Dedifferentiated amniotic fluid mesenchymal stem cell (primary cell): ENCODE data around the gene ZNF488.

Experiments
- DNase-seq: peaks from one replicate; pipeline ENCODE4 v3.0.0-alpha.2; 2016; ENCODE audit errors: extremely low spot score

The ZNF488 gene

DNA sequence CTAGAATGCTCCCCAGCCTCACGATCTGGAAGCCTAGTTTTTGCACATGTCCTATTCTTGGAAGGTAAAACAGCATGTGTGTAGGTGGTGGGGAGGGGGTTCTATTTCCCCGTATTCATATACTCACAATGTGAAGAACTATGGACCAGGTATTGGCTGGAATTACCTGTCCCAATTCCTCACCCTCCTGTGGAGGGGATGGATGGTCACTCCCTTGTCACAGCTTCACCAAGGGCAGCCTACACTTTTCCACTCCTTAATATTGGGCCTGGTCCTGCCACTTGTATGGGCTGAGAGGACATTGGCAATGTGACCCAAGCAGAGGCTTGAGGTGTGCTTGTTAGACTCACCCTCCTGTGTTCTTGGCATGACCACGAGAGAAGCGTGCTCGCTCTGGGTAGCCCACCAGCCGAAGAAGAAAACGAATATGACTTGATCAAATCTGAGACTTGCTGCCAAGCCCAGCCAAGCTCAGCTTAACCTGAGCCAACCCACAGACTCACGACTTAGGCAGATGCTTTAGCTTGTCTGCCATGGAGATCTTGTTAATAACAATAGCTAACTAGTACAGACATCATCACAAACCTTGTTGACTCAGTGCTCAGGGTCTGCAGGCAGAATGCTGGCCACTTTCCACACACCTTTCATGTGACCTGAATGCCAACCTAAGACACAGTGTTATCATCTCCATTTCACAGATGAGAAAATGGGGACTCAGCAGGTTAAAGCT, 17.2 kb downstream of the ZNF488 start:
- DNase-seq = no peak

DNA sequence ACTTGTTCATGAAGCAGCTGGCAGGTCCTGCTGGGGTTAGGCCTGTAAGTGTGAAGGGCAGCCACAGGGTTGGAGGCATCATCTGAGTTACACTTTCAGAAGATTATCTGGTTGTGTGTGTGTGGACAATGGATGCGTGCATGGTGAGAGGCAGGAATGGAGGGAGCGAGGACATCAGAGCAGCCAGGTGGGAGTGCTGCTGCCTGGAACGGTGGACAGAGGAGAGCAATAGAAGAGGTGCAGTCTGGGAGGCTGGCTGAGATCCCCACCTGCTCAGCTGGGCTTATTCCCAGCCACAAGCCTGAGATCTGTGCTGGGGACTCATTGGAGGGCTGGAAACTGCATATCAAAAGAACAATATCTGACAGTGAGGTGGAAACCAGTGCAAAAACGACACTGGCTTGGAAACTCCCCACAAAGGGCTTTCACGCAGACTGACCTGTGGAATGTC, 17.9 kb downstream of the ZNF488 start:
- DNase-seq = no peak

DNA sequence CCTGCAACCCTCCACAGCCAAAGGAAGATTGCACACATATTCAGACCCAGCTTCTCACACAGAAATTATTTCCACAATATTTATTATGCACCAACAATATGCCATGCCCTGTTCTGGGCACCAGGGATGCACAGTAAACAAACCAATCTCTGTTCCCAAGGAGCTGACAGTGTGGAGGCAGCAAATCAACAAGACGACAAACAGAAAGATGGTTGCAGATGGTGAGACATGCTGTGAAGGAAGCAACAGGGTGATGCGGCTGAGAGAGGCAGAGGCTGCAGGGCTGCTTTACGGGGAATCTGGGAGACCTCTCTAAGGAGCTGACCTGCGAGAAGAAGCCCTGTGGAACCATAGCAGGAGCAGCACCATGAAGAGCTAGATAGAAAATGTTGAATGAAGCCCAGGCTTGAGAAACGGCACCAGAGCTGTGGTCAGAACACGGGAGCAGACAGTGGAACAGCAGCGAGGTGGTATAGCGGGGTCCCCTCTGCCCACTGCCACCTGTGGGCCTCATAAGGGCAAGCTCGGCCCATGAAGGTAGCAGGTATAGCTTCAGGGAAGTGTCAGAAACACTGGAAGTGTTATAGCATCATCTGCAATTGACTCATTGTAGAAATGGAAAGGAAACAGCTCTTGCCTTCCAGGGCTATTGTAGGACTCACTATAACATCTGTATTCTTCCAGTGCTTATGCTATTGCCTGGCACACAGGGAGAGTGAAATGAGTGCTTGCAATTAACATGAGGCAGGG, 18.5 kb downstream of the ZNF488 start:
- no peak for DNase-seq

DNA sequence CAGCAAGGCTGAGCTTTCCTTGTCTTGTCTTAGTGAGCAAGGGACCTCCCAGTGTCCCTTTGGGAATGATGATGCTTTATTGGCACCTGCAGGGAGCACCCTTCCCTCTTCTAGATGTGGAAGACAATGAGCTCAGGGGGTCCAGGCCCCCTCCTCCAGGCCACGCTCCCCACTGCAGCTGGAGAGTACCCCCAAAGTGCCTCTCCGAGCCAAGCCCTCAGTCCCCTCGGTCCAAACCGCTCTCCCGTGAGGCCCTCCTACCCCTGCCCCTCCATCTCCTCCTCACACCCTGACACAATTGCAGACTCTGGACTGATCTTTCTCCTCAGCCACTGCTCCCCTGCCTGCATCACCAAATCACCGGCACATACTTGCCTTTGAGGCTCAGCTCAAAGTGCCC, 19.2 kb downstream of the ZNF488 start:
- no peak for DNase-seq

- DNase-seq = no peak
Observed at GRCh38 chr10:47364366-47364765, 19.7 kb downstream of the ZNF488 start.

- DNase-seq = no peak
Observed at GRCh38 chr10:47363781-47364180, 20.3 kb downstream of the ZNF488 start.

DNA sequence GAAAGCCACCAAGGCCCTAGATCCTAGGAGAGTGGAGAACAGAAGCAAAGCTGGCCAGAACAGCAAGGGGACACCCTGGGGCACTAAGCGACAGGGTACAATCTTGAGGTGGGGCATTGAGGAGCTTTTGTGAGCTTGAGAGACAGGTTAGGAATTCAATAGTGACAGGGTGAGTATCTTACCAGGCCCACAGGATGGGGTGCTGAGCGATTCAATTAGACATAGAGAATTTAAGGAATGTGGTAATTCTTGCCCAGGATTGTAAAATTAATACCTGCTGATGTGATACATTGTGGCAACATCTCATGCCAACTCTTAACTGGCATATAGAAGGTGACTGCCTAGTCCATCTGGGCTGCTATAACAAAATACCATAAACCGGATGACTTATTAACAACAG, 21.9 kb downstream of the ZNF488 start:
- no peak for DNase-seq

- DNase-seq = no peak
Observed at GRCh38 chr10:47361293-47361692, 22.8 kb downstream of the ZNF488 start.

DNA sequence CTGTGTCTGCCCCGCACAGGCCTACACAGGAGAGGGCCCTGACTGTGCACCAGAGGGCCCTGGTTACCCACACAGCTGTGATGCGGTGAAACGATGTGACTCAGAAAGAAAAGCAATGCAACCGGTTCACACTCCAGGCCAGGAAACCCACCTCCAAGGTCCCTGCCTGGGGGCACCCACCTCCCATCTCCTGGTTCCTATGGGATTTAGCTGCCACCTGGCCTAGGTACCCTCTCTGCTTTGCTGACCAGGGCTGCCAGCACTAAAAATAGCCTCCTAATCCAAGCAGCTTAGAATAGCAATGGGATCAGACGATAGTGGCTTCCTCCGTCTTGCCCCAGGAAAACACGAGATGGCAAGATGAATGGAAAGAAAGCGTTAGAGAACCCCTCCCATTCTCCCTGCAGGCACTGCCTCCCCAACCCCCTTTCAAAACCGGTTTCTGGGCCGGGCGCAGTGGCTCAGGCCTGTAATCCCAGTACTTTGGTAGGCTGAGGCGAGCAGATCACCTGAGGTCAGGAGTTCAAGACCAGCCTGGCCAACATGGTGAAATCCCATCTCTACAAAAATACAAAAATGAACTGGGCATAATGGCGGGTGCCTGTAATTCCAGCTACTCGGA, 23.6 kb downstream of the ZNF488 start:
- no peak for DNase-seq

- DNase-seq = no peak
Observed at GRCh38 chr10:47359626-47360418, 24.3 kb downstream of the ZNF488 start.

DNA sequence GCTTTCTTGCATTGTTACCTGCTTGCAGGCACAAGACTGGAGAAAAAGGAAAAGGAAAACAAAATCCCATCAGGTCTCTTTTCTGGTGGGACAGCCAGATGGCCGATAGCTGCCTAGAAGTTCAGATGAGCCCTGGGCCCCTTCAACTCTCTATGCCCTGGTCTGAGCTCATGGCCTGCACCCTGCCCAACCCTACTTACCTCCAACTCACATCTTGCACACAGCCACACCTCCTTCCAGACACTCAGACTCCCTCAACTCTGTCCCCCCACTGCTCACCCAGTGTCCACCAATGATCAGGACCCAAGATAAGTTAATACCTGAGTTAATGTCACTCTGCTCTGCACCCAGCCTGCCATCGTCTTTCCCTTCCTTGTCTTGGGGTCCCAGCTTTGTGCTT, 25.0 kb downstream of the ZNF488 start:
- no peak for DNase-seq

- DNase-seq = no peak
Observed at GRCh38 chr10:47358457-47358856, 25.6 kb downstream of the ZNF488 start.

DNA sequence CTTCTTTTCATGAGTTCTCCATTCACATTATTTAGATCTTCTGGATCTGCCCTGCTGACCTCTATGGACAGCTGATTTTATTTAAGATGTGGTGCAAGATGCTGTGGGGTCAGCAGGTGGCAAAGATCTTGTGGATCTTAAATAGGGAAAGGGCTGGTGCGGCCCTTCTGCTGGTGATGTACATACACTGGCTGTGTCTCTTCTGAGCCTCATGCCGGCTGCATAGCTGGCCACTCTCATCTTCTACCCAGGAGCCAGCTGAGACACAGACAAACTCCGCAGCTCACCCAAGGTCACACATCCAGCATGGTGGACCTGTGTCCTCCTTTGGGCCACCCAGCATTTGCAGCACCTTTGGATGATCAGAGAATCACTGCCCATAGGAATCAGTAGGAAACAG, 26.2 kb downstream of the ZNF488 start:
- no peak for DNase-seq

- no peak for DNase-seq
Observed at GRCh38 chr10:47357131-47357582, 26.9 kb downstream of the ZNF488 start.

DNA sequence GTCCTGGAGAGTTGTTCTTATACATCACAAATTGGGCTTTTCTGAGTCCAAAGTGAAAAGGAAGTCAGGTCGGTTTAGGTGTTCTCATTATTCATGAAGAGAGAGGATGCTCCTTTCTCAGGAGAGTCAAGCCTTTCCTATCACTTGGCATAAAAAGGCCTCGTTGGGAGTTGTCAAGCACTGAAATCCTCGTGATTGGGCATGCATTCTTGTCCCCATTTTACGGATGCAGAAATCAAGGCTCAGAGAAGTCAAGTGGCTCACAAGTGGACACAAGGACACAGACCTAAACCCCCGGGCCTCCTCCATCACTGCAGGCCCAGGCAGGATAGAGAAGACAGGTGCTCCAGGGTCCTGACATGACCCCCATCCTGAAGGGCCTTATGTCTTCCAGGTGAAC, 27.4 kb downstream of the ZNF488 start:
- no peak for DNase-seq

DNA sequence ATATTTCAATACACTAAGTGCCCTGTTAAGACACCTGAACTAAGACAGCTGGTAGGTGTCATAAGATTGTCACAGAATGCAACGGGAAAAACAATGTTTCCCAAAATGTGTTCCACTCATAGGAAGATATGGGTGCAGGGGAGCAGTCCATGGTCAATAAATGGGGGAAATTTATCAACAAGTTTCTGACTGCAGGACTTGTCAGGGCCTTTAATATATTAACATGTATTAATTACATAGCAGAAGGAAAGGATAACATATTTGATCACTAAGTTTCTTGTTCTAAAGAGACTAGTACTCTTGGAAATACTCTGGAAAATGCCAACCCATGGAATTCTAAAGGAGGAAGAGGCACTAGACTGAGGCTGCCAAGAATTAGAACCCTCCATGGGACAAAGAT, 29.2 kb downstream of the ZNF488 start:
- no peak for DNase-seq

DNA sequence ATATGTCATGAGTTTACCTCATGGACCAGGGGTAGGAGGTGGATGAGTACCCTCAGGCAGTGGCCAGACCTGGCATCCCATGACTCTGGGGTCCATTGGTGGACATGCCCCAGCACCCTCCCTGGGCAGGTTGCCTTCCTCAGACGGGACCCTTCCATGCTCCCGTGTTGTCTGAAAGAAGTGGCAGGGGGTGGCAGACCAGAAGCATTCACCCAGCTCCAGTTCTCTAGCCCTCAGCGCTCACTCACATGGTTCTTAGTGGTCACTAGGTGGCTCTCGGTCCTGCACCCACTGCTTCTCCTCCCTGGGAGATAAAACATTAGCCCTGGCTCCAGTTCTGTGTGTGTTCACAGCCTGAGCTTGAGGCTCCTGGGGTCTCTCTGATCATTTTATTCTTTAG, 29.9 kb downstream of the ZNF488 start:
- no peak for DNase-seq

DNA sequence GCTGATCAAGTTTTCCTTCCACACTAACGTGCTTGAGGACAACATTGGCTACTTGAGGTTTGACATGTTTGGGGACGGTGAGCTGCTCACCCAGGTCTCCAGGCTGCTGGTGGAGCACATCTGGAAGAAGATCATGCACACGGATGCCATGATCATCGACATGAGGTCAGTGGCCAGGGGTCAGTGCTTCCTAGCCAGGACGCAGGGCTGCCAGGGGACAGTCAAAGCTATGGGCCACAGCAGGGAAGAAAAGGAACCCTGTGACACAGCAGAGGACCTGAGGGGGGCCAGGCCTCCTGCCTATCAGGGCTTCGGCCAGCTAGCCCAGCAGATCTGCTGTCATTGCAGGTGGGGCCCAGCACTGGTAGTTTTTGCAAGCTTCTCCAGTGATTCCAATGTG, 30.7 kb downstream of the ZNF488 start:
- DNase-seq = no peak

DNA sequence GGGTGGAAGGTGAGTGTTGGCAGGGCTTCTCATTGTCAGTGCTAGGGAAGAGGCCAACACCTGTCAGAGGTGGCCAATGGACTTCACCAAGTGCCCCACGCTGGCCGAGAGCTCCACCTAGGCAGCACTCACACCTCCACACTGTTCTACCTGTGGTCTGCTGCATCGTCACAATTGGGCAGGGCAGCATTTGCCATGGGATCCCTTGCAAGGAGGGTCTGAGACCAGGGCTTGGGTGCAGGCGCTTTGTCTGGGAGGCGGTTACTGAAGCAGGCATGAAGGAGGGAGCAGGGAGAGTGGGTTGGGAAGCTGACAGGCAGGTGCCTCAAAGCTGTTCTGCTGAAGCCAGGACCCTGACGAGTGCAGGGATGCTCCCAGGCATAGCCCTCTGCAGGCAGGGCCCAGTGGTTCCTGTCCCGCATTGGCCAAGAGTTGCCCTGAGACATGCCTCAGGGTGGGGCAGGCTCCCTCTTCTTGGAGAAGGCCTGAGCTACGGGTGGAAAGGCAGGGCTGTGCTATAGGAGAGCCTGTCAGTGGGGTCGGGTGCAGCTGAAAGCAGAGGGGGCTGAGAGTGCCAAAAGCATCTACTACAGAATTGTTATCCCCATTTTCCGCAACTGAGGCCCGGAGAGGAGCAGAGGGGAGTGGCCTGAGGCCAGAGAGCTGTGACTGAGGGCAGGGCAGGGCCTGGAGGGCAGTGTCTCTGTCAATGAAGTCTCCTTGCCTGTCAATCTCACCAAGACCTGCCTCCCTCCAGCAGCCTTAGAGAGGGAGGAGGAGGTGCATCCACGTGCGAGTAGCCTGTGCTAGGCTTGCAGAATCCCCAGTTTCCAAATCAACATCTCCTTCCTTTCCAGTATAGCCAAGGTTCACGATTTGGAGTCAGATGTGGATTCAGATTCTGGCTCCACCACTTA, 31.9 kb downstream of the ZNF488 start:
- DNase-seq = no peak

DNA sequence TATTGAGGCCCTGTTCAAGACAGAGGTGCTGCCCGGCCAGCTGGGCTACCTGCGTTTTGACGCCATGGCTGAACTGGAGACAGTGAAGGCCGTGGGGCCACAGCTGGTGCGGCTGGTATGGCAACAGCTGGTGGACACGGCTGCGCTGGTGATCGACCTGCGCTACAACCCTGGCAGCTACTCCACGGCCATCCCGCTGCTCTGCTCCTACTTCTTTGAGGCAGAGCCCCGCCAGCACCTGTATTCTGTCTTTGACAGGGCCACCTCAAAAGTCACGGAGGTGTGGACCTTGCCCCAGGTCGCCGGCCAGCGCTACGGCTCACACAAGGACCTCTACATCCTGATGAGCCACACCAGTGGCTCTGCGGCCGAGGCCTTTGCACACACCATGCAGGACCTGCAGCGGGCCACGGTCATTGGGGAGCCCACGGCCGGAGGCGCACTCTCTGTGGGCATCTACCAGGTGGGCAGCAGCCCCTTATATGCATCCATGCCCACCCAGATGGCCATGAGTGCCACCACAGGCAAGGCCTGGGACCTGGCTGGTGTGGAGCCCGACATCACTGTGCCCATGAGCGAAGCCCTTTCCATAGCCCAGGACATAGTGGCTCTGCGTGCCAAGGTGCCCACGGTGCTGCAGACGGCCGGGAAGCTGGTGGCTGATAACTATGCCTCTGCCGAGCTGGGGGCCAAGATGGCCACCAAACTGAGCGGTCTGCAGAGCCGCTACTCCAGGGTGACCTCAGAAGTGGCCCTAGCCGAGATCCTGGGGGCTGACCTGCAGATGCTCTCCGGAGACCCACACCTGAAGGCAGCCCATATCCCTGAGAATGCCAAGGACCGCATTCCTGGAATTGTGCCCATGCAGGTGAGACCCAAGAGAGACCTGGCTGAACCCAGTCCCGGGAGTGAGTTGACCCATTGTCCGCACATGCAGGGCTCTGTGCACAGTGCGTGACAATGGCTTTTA, 33.1 kb downstream of the ZNF488 start:
- no peak for DNase-seq
